Skeletal muscle satellite cell (primary cell): ENCODE results near the gene GPR162.
A peak's percentile ranks its signal among the peaks of the same experiment; 100 is the strongest.

Source experiments
- H3K27me3 ChIP-seq: 2 replicates; pipeline ENCODE4 v1.7.0; 2013; ENCODE audit warnings: low read length; ENCODE audit not compliant: control insufficient read depth, insufficient read depth
- H3K36me3 ChIP-seq: 2 replicates; pipeline ENCODE4 v1.7.0; 2013; ENCODE audit warnings: mild to moderate bottlenecking, control low read depth, low read length; ENCODE audit not compliant: insufficient read depth
- H3K4me1 ChIP-seq: 2 replicates; pipeline ENCODE4 v1.7.0; 2013; ENCODE audit warnings: low read length; ENCODE audit not compliant: control insufficient read depth, insufficient read depth
- H3K4me2 ChIP-seq: 2 replicates; pipeline ENCODE4 v1.7.0; 2013; ENCODE audit warnings: mild to moderate bottlenecking, low read length
- H3K4me3 ChIP-seq: 2 replicates; pipeline ENCODE4 v1.7.0; 2013; ENCODE audit warnings: low read length
- H3K9ac ChIP-seq: 2 replicates; pipeline ENCODE4 v1.7.0; 2013; ENCODE audit warnings: mild to moderate bottlenecking, low read depth, low read length, moderate library complexity
- H3K9me3 ChIP-seq: replicated peaks from 2 replicates; pipeline ENCODE4 v1.7.0; 2013; ENCODE audit warnings: mild to moderate bottlenecking, control low read depth, low read length

Gene GPR162

DNA sequence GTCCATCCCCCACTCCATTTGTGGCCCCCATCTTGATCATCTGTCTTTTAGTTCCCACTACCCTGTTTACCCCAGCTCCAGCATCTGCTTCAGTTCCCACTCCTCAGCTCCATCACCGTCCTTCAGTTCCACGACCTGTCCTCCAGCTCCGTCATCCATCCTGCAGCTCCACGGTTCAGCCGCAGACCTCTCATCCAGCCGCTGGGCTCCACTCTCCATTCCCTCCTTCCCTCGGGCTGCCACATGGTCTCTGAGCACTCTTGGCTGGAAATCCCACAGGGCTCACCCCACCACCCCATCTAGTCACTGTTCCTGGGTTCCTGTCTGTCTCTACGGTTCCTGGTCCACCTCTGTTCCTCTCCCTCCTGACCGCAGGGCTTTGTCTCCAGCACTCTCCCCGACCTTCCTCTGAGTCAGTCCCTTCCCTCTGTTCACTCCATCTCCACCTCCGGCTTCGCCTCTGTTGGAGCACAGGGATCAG lies 3.3 kb downstream of the GPR162 start:
- Histone ChIP-seq H3K36me3 (no peaks in the 10 kb centered on the region), H3K4me2 (peak overlapping the region; percentile 79), H3K9ac (peak overlapping the region; percentile 19), H3K4me1 (peaks cover 41% of the 10 kb centered on the region), H3K4me3 (peak overlapping the region; percentile 61), H3K27me3 (peaks cover 24% of the 10 kb centered on the region), H3K9me3 (no peaks in the 10 kb centered on the region)

DNA sequence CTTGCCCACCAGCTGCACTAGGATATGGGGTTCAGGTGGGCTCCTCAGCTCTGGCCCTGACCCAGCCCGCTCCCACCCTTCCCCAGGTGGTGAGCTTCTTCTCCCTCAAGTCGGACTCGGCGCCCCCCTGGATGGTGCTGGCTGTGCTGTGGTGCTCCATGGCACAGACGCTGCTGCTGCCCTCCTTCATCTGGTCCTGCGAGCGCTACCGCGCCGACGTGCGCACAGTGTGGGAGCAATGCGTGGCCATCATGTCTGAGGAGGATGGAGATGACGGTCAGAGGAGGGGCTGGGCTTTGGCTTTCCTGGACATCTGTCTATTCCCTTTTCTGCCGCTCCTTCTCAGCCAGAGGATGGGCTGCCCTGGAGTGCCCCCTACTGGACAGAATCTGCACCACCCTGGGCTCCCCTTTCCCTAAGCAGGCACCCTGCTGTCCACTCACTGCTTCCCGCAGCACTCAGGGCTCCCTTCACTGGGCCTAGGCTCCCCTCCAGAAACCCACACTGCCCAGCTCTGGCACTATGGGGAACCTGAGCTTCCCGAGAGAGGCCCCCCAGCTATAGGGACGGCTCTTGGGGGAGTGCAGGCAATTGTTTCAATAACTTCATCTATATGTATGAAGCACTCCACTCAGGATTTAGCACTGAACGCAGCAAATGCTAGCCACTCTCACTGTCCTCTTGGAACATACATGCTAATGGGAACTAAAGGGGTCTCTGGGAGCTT lies 3.9 kb downstream of the GPR162 start:
- Histone ChIP-seq H3K27me3 (peaks cover 24% of the 10 kb centered on the region), H3K9me3 (no peaks in the 10 kb centered on the region), H3K9ac (peak overlapping the region; percentile 19), H3K4me3 (peak overlapping the region; percentile 61), H3K4me2 (peak overlapping the region; percentile 79), H3K36me3 (peaks cover 5% of the 10 kb centered on the region), H3K4me1 (peaks cover 38% of the 10 kb centered on the region)

DNA sequence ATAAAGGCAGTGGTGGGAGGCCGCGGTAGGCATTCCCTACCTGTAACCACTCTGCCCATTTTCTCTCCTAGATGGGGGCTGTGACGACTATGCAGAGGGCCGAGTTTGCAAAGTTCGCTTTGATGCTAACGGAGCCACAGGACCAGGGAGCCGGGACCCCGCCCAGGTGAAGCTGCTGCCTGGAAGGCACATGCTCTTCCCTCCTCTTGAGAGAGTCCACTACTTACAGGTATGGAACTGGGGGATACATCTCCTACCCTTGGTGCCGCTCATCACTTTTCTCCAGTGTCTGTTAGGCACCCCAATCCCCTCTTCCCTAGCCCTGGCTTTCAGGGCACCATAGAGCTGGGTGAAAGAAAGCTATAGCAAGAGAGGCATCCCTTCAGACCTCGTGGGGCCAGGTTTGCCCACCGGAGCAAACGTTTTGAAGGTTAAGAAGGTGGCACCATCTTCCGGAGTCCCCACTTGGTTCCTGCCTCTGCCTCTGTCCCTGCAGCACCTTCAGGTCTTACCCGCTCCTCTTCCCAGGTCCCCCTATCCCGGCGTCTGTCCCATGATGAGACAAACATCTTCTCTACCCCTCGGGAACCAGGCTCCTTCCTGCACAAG lies 4.6 kb downstream of the GPR162 start:
- H3K36me3 ChIP-seq: peaks cover 11% of the 10 kb centered on the region
- H3K4me3 ChIP-seq: no peak overlapping the region
- H3K4me2 ChIP-seq: no peak overlapping the region
- peaks cover 34% of the 10 kb centered on the region for H3K4me1 ChIP-seq
- peaks cover 22% of the 10 kb centered on the region for H3K27me3 ChIP-seq
- no peaks in the 10 kb centered on the region for H3K9me3 ChIP-seq
- no peak overlapping the region for H3K9ac ChIP-seq

DNA sequence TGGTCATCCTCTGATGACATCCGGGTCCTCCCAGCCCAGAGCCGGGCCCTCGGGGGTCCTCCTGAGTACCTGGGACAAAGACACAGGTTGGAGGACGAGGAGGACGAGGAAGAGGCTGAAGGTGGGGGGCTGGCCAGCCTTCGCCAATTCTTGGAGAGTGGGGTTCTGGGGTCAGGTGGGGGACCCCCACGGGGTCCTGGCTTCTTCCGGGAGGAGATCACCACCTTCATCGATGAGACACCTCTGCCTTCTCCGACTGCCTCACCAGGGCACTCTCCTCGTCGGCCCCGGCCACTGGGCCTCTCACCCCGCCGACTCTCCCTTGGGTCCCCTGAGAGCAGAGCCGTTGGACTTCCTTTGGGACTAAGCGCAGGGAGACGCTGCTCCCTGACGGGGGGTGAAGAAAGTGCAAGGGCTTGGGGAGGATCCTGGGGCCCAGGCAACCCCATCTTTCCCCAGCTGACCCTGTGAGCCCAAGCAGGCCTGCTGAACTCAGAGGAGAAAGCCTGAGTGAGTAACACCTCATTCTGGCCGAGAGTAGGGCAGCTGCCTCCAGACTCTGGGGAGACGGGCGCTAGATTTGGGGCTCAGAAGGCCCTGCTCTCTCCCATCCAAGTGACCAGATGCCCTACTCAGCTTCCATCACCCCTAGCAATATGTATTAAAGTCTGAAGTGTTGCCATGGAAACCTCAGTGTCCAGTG lies 5.3 kb downstream of the GPR162 start:
- peaks cover 17% of the 10 kb centered on the region for H3K36me3 ChIP-seq
- H3K27me3 ChIP-seq: peaks cover 20% of the 10 kb centered on the region
- no peaks in the 10 kb centered on the region for H3K9me3 ChIP-seq
- H3K4me3 ChIP-seq: no peak overlapping the region
- peaks cover 30% of the 10 kb centered on the region for H3K4me1 ChIP-seq
- H3K4me2 ChIP-seq: peak overlapping the region; percentile 56
- H3K9ac ChIP-seq: peak overlapping the region; percentile 43

DNA sequence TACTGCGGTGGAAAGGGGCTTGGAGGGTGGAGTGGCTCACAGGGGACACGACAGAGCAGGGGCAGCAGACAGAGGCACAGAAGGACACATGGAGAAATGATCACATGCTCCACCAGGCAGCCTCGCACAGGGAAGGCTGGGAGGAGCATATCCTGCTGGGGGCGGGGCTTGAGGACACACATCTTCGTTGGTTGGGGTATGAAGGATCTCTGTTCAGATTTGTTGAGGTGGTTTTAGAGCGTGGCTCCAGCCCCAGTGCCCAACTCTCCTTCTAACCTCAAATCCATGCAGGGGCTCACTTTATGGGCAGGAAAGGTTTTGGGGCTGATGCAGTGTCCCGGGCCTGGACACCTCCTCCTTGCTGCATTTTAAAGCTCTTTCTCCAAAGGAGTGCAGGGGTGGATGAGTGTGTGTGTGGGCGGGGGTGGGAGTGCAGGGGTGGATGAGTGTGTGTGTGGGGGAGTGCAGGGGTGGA lies 5.9 kb downstream of the GPR162 start:
- Histone ChIP-seq H3K4me2 (peak overlapping the region; percentile 56), H3K9ac (peak overlapping the region; percentile 43), H3K36me3 (peaks cover 23% of the 10 kb centered on the region), H3K27me3 (peaks cover 14% of the 10 kb centered on the region), H3K9me3 (no peaks in the 10 kb centered on the region), H3K4me1 (peaks cover 25% of the 10 kb centered on the region), H3K4me3 (no peak overlapping the region)

DNA sequence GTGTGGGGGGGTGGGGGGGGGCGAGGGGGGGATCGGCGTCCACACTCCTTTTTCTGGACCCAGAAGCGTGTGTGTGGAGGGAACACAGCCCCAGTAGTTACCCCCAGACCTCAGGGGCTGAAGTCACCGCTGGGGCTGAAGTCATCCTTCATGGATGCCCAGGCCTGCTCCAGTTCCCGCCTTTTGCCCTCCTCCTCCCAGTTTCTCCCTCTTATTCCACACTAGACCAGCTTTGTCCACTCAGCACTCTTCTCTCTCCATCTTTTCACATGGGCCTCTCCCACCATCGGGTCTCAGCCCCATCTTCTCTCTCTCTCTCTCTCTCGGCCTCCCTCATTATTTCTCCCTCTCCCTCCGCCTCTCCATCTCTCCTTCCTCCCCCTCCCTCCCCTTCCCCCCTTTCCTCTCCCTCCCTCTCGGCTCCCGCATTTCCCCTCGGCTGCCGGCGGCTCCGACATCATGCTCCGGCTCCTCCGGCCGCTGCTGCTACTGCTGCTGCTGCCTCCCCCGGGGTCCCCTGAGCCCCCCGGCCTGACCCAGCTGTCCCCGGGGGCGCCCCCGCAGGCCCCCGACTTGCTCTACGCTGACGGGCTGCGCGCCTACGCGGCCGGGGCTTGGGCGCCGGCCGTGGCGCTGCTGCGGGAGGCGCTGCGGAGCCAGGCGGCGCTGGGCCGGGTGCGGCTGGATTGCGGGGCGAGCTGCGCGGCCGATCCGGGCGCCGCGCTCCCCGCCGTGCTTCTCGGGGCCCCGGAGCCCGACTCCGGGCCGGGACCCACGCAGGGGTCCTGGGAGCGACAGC lies 6.6 kb downstream of the GPR162 start, which contains the start of gene P3H3:
TSS of gene P3H3 (plus strand) at position 426 of the 799 bp plus-strand sequence. CDS start at position 460, 34 bp downstream.
- H3K36me3 ChIP-seq: peaks cover 25% of the 10 kb centered on the region
- H3K4me3 ChIP-seq: peak within 1 kb of the TSS; percentile 83
- H3K4me1 ChIP-seq: peaks cover 25% of the 10 kb centered on the region
- peak within 1 kb of the TSS; percentile 86 for H3K9ac ChIP-seq
- H3K27me3 ChIP-seq: peaks cover 7% of the 10 kb centered on the region
- H3K9me3 ChIP-seq: no peaks in the 10 kb centered on the region
- H3K4me2 ChIP-seq: peak within 1 kb of the TSS; percentile 91

DNA sequence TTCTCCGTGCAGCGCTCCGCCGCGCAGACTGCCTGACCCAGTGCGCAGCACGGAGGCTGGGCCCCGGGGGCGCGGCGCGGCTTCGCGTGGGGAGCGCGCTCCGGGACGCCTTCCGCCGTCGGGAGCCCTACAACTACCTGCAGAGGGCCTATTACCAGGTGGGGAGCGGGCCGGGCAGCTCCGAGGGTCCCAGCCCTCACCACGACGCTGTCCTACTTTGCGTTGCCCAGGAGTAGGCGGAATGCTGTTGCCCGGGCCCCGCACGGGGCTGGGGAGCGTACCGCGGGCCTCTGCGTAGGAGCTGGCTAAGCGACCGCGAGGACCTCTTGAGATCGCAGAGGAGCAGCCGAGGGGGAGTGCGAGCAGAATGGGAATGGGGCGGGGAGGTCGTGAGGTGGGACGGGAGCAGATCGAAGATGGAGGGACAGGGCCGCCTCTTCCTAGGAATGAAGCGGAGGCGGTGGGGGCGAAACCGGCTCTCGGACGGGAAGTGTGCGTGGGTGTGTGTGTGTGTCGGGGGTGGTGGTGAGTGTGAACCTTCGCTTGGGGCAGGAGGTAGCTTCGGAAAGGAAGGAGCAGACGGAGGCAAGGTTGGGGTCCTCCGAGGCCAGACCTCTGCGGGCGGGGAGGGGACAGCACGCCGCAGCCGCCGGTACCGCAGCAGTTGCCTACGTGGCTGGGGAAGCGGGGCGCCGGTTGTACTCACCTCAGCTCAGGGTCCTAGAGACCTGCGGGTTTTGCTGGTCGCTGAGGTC lies 7.3 kb downstream of the GPR162 start:
- H3K9me3 ChIP-seq: no peaks in the 10 kb centered on the region
- peaks cover 25% of the 10 kb centered on the region for H3K4me1 ChIP-seq
- H3K9ac ChIP-seq: peak overlapping the region; percentile 86
- H3K27me3 ChIP-seq: peaks cover 4% of the 10 kb centered on the region
- peaks cover 31% of the 10 kb centered on the region for H3K36me3 ChIP-seq
- H3K4me3 ChIP-seq: peak overlapping the region; percentile 83
- H3K4me2 ChIP-seq: peak overlapping the region; percentile 91

DNA sequence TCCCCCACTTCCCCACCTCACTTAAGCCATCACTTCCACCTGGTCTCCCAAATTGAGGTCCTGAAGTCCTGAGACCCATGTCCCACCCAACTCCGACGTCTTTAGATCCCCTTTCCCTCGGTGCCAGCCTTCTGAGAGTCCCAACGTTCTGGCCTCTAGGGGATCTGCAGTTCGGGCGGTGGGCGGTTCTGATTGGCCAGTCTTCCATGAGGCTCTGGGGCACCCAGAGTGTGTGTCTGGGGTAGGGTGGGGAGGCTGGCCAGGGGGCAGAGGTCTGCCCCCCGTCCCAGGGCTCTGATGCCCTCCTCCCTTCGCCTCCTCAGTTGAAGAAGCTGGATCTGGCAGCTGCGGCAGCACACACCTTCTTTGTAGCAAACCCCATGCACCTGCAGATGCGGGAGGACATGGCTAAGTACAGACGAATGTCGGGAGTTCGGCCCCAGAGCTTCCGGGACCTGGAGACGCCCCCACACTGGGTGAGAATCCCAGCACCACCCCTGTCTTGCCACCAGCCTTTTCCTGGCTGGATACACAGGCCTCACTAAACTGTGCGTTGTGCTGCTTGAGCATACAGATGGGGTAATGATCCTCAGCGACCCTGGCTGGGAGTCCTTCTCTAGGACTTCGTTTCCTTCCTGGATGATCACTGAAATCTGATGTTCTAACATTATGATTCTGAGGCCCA lies 8.1 kb downstream of the GPR162 start:
- Histone ChIP-seq H3K9ac (peak overlapping the region; percentile 86), H3K4me1 (peaks cover 25% of the 10 kb centered on the region), H3K36me3 (peaks cover 36% of the 10 kb centered on the region), H3K4me3 (peak overlapping the region; percentile 83), H3K9me3 (no peaks in the 10 kb centered on the region), H3K4me2 (peak overlapping the region; percentile 91), H3K27me3 (peaks cover 4% of the 10 kb centered on the region)

DNA sequence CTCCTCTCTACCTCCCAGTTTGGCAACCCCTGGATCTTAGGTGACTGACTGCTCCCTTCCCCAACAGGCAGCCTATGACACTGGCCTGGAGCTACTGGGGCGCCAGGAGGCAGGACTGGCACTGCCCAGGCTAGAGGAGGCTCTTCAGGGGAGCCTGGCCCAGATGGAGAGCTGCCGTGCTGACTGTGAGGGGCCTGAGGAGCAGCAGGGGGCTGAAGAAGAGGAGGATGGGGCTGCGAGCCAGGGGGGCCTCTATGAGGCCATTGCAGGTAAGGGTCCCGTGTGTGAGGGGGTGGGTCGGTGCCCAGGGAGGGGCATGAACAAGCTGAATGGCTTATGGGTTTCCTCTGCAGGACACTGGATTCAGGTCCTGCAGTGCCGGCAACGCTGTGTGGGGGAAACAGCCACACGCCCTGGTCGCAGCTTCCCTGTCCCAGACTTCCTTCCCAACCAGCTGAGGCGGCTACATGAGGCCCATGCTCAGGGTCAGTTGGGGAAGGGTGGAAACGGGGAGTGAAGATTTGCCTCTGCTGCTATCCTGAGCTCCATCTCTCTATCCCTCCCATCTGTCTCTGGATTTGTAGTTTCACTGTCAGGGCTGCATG lies 8.8 kb downstream of the GPR162 start:
- H3K9me3 ChIP-seq: no peaks in the 10 kb centered on the region
- H3K4me1 ChIP-seq: peaks cover 18% of the 10 kb centered on the region
- peaks cover 36% of the 10 kb centered on the region for H3K36me3 ChIP-seq
- peak overlapping the region; percentile 86 for H3K9ac ChIP-seq
- no peak overlapping the region for H3K4me3 ChIP-seq
- H3K27me3 ChIP-seq: no peaks in the 10 kb centered on the region
- H3K4me2 ChIP-seq: peak overlapping the region; percentile 91

DNA sequence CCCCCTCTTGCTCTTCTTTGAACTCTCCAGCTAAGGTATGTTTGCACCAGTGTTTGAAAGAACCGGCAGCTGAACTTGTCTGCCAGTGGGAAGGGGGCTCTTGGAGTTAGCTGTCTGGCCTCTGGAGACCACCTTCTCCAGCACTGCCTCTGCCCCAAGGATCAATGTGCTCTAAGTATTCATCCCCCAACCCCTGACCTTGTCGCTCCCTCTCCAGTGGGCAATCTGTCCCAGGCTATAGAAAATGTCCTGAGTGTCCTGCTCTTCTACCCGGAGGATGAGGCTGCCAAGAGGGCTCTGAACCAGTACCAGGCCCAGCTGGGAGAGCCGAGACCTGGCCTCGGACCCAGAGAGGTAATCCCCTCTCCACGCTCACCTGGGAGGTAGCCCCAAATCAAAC lies 9.4 kb downstream of the GPR162 start:
- no peak overlapping the region for H3K4me2 ChIP-seq
- H3K4me3 ChIP-seq: no peak overlapping the region
- no peaks in the 10 kb centered on the region for H3K27me3 ChIP-seq
- H3K4me1 ChIP-seq: peaks cover 17% of the 10 kb centered on the region
- no peaks in the 10 kb centered on the region for H3K9me3 ChIP-seq
- H3K9ac ChIP-seq: no peak overlapping the region
- peaks cover 38% of the 10 kb centered on the region for H3K36me3 ChIP-seq
